ENCODE data around the gene DOCK11. TPM values are rescaled to one million over a fixed set of nuclear protein-coding genes. Genes with fewer than 3 reads are reported as not detected.

Gene DOCK11
- total RNA-seq, 4 donors from 2014 or later, result 61.9 to 139 (median 80.1) TPM

DNA sequence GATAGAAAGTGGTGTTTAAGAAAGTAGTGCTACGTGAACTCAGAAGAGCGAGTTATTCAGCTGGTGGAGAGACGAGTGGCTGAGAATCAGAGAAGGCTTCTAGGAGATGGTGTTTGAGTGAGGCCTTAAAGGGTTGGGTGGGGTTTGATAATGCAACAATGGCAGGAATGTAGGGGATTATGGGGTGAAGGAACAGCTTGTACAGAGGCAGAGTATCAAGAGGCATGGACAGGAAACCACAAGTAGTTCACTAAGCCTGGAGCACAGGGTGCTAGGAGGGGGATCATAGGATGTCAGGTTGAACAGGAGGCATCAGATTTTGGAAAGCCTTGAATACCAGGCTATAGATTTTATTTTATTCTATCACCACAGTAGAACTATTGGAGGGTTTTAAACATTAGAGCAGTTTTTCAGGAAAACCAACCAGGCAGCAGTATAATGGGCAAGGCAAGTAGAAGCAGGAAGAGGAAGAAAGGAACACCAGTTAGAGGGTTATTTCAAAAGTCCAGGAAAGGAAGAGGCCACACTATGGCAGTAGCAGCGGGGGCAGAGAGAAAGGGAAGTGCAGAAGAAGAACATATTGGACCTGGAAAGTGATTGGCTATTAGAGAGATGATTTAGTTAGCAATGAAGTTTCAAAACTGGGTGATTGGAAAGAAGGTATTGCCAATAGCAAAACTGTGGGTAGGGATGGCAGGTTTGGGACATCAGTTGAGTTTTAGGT, 99.2 kb downstream of the DOCK11 start:
- WGBS, 2 donors (ENCODE audit: low coverage in 1 of 2), result 73 to 79% methylated on average over 4 of the region's 4 CpGs
- ATAC-seq, result peak; percentile 35
- Histone ChIP-seq H3K9me3 (no peaks in the 10 kb centered on the region), H3K4me3 (no peak overlapping the region), H3K4me1 (peaks cover 0 to 35% (median 0%) of the 10 kb centered on the region in 3 donors), H3K27me3 (no peaks in the 10 kb centered on the region), H3K36me3 (peaks cover 0 to 24% of the 10 kb centered on the region in 2 donors), H3K27ac (peak overlapping the region in 3 of 4 donors; percentile 51 to 62 (median 57))
- TF ChIP-seq POLR2A (IDR thresholded peaks at IDR 0.05) (no peak), POLR2AphosphoS5 (IDR thresholded peaks at IDR 0.05) (no peak), EP300 (IDR thresholded peaks at IDR 0.05) (no peak)
- TF ChIP-seq, protein P1, sequence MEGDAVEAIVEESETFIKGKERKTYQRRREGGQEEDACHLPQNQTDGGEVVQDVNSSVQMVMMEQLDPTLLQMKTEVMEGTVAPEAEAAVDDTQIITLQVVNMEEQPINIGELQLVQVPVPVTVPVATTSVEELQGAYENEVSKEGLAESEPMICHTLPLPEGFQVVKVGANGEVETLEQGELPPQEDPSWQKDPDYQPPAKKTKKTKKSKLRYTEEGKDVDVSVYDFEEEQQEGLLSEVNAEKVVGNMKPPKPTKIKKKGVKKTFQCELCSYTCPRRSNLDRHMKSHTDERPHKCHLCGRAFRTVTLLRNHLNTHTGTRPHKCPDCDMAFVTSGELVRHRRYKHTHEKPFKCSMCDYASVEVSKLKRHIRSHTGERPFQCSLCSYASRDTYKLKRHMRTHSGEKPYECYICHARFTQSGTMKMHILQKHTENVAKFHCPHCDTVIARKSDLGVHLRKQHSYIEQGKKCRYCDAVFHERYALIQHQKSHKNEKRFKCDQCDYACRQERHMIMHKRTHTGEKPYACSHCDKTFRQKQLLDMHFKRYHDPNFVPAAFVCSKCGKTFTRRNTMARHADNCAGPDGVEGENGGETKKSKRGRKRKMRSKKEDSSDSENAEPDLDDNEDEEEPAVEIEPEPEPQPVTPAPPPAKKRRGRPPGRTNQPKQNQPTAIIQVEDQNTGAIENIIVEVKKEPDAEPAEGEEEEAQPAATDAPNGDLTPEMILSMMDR (IDR thresholded peaks at IDR 0.05), result no peak

DNA sequence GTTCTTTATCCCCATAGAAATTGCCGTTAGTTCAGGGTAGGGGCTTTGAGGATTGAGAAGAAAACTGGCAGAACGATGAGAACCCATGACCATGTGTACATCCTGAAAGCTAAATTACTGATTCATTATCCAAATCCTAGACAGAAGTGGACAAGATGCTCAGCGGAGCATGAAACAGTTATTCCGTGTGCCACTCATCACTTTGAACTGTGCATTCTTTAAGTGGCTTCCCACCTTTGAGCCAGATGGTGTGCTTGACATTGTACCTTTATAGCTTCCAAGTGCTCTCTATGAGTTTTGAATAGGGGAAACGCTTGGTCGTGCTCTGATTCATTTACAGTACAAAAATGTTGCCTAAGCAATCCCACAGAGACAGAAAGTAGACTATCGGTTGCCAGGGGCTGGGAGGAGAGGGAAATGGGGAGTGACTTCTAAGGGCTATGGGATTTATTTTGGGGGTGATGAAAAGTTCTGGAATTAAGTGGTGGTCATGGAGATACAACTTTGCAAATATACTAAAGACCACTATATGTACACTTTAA, 100.0 kb downstream of the DOCK11 start:
- ATAC-seq, result peak; percentile 49
- H3K27ac ChIP-seq, result peak overlapping the region in 3 of 4 donors; percentile 51 to 62 (median 57)
- no peaks in the 10 kb centered on the region for H3K9me3 ChIP-seq
- no peaks in the 10 kb centered on the region for H3K27me3 ChIP-seq
- H3K36me3 ChIP-seq, result peaks cover 0 to 17% of the 10 kb centered on the region in 2 donors
- WGBS, 2 donors (ENCODE audit: low coverage in 1 of 2), result 38 to 72% methylated on average over 5 to 6 of the region's 7 CpGs
- H3K4me3 ChIP-seq, result no peak overlapping the region
- peaks cover 0 to 36% (median 0%) of the 10 kb centered on the region in 3 donors for H3K4me1 ChIP-seq
- TF ChIP-seq, protein P1 (IDR thresholded peaks at IDR 0.05), result no peak
- TF ChIP-seq POLR2AphosphoS5 (IDR thresholded peaks at IDR 0.05) (no peak), POLR2A (IDR thresholded peaks at IDR 0.05) (no peak), EP300 (IDR thresholded peaks at IDR 0.05) (no peak)

DNA sequence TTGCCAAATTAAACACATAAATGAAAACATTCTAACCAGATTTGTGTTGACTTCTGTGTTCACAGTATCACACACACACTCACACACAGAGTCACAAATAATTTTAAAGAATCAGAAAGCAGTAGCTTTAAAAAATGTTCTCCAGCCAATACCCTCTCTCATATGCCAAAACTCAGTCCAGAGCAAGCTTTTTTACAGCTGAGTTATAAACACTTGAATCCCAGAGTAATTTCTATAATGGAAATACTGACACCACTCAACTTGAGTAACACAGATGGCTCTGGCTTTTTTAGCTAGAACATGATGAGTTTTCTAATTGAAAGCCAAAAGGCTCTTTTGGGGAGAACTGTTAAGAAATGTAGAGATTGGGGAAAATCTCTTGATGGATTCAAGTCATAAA, 100.8 kb downstream of the DOCK11 start:
- H3K27me3 ChIP-seq, result no peaks in the 10 kb centered on the region
- no peak for ATAC-seq
- no peaks in the 10 kb centered on the region for H3K9me3 ChIP-seq
- H3K4me3 ChIP-seq, result no peak overlapping the region
- H3K4me1 ChIP-seq, result peaks cover 0 to 44% (median 3%) of the 10 kb centered on the region in 3 donors
- no peak for TF ChIP-seq EP300 (IDR thresholded peaks at IDR 0.05)
- no peak for TF ChIP-seq POLR2AphosphoS5 (IDR thresholded peaks at IDR 0.05)
- no peak for TF ChIP-seq POLR2A (IDR thresholded peaks at IDR 0.05)
- H3K36me3 ChIP-seq, result peaks cover 0 to 10% of the 10 kb centered on the region in 2 donors
- peak overlapping the region in 3 of 4 donors; percentile 51 to 62 (median 57) for H3K27ac ChIP-seq

- ATAC-seq, result peak; percentile 77
- H3K27me3 ChIP-seq, result no peaks in the 10 kb centered on the region
- no peak overlapping the region for H3K4me3 ChIP-seq
- TF ChIP-seq, protein P1 (IDR thresholded peaks at IDR 0.05), result peak; percentile 32 to 90 (median 74)
- TF ChIP-seq EP300 (IDR thresholded peaks at IDR 0.05), result no peak
- TF ChIP-seq POLR2AphosphoS5 (IDR thresholded peaks at IDR 0.05), result peak; percentile 10
- H3K9me3 ChIP-seq, result no peaks in the 10 kb centered on the region
- peaks cover 0 to 14% of the 10 kb centered on the region in 2 donors for H3K36me3 ChIP-seq
- 24 to 27% methylated on average over 6 to 7 of the region's 7 CpGs for WGBS, 2 donors (ENCODE audit: low coverage in 1 of 2)
- H3K4me1 ChIP-seq, result peaks cover 0 to 24% (median 3%) of the 10 kb centered on the region in 3 donors
- H3K27ac ChIP-seq, result peak overlapping the region; percentile 15 to 65 (median 52)
These were observed 108.4 kb downstream of the DOCK11 start for GRCh38 chrX:118603981-118604380.

GRCh38 chrX:118612290-118612689, 116.7 kb downstream of the DOCK11 start:
- Histone ChIP-seq H3K4me1 (peaks cover 0 to 31% (median 0%) of the 10 kb centered on the region in 3 donors), H3K27ac (no peak overlapping the region), H3K36me3 (peaks cover 0 to 46% of the 10 kb centered on the region in 2 donors), H3K4me3 (no peak overlapping the region), H3K9me3 (no peaks in the 10 kb centered on the region), H3K27me3 (no peaks in the 10 kb centered on the region)
- ATAC-seq, result no peak
- TF ChIP-seq POLR2AphosphoS5 (IDR thresholded peaks at IDR 0.05), result no peak
- TF ChIP-seq, protein P1 (IDR thresholded peaks at IDR 0.05), result no peak
- TF ChIP-seq POLR2A (IDR thresholded peaks at IDR 0.05), result no peak
- no peak for TF ChIP-seq EP300 (IDR thresholded peaks at IDR 0.05)
- WGBS, 2 donors (ENCODE audit: low coverage in 1 of 2), result 70 to 78% methylated on average over 1 to 2 of the region's 2 CpGs
